Smooth muscle cell of the pulmonary artery (primary cell): Measurements from ENCODE around the gene CREG1. TPM values are rescaled to one million over a fixed set of nuclear protein-coding genes. Genes with fewer than 3 reads are reported as not detected.

Source experiments
- total RNA-seq: library from RNA; depleted of rRNA; stranded (reverse); fragments of >200 nt; gene quantifications from 2 replicates; pipeline ENCODE4 v1.2.3, GENCODE V29; 2014

Gene CREG1
- 116 and 158 TPM in 2 replicates for total RNA-seq

DNA sequence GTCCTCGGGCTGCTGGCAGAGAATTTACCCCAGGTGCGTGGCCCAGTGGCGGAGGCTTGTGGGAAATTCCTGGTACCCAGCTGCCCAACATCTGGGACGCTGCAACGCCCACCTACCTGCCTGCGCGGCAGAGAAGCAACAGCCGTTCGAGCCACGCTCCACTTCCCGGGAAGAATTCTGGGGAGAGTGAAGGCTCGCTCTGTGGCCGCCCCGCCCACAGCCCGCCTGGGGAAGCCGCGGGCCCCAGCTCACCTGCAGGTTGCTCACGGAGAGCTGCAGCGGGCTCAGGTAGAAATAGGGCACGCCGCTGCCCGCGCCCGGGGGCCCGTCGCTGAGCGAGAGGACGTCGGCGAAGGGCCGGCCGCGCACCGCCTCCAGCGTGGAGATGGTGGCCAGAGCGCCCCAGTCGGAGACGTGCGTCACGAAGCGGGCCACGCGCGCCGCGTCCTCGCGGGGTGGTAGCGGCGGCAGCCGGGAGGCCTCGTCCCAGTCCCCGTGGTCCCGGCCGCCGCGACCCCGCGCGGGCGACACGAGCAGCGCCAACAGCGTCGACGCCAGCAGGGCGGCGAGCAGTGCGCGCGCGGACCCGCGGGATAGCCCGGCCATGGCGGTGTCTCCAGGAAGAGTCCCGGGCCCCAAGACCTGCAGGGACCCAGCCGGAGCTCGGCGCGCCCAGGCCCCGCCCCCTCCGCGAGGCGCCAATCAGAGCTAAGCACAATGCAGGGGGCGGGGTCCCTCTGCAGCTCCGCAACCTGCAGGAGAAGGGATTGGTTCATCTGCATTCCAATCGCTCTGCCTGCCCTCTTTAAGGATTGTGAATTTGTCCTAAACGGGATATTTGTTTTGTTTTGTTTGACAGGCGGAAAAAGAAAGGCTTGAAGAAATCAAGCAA lies at the start of gene CREG1:
Gene CREG1 (minus strand): TSS at position 627 of the 892 bp plus-strand sequence.

DNA sequence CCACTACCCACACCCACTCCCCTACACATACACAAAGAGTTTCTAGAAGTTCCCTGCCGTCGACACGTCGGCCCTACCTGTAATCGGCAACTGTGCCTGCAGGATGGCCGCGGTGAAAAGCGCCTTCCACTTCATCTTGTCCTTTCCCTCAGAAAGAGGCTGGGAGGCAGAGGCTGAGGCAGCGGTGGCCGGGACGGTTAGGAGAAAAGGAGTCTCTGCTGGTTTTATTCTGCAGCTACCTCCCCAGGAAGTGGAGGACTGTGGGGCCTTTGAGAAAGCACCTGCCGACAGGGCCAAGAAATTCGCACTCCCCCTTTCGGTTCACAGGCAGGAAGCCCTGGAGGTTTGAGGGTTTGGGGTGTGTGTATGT lies 35.2 kb downstream of the CREG1 start, which contains the start of gene CD247:
Gene CD247 (minus strand): TSS at position 199 of the 370 bp plus-strand sequence. CDS start 64 bp downstream, at position 135.

Other genes with a start within 250 kb of the CREG1 start
- gene CD247, start 35.2 kb downstream of the CREG1 start, total RNA-seq = not detected in 2 replicates
- gene RCSD1, start 76.5 kb upstream of the CREG1 start, total RNA-seq = 0.13 and 1.2 TPM in 2 replicates
- 134 and 138 TPM in 2 replicates for gene MPZL1, start 168.2 kb upstream of the CREG1 start, total RNA-seq